Endothelial cell of umbilical vein (primary cell): ENCODE results near the gene SPPL2B.

Experiments
- CTCF ChIP-seq, 2 donors: IDR thresholded peaks; 1 replicate in 1 of 2; 2 replicates in 1 of 2; pipeline ENCODE4 v1.5.1; 2011; ENCODE audit warnings: low read length in 2 of 2, mild to moderate bottlenecking in 2 of 2, moderate library complexity in 2 of 2, control low read depth in 1 of 2, inconsistent platforms in 1 of 2, low read depth in 1 of 2; ENCODE audit not compliant: insufficient read depth in 1 of 2; ENCODE audit errors: extremely low read depth in 1 of 2
- EZH2 ChIP-seq: IDR thresholded peaks from 2 replicates; pipeline ENCODE4 v1.6.1; 2012; ENCODE audit warnings: borderline replicate concordance, low read depth, mild to moderate bottlenecking, moderate library complexity, low read length, inconsistent platforms; ENCODE audit not compliant: severe bottlenecking
- FOS ChIP-seq: IDR thresholded peaks from 2 replicates; pipeline ENCODE4 v1.6.1; 2011; ENCODE audit warnings: mild to moderate bottlenecking, low read length, moderate library complexity, borderline replicate concordance; ENCODE audit not compliant: insufficient read depth
- GATA2 ChIP-seq: IDR thresholded peaks from 2 replicates; pipeline ENCODE4 v1.7.0; 2011; ENCODE audit warnings: low read depth, mild to moderate bottlenecking, moderate library complexity, mixed read lengths, low read length; ENCODE audit not compliant: insufficient read length, insufficient read depth
- JUN ChIP-seq: IDR thresholded peaks from 2 replicates; pipeline ENCODE4 v1.6.1; 2011; ENCODE audit warnings: borderline replicate concordance, low read depth; ENCODE audit not compliant: insufficient read length, insufficient read depth
- MAX ChIP-seq: IDR thresholded peaks from 2 replicates; pipeline ENCODE4 v1.6.1; 2011; ENCODE audit not compliant: insufficient read depth, insufficient read length
- MYC ChIP-seq: IDR thresholded peaks from one replicate; pipeline ENCODE4 v1.6.1; 2011; ENCODE audit warnings: mild to moderate bottlenecking, low read depth, low read length
- POLR2A ChIP-seq: IDR thresholded peaks from 2 replicates; pipeline ENCODE4 v1.6.1; 2012; ENCODE audit warnings: low read depth, mild to moderate bottlenecking, control low read depth, low read length
- POLR2AphosphoS5 ChIP-seq: IDR thresholded peaks from 2 replicates; pipeline ENCODE4 v1.6.1; 2012; ENCODE audit warnings: low read depth, mild to moderate bottlenecking, control low read depth, low read length, moderate library complexity; ENCODE audit not compliant: insufficient read depth

- TF ChIP-seq CTCF (IDR thresholded peaks at IDR 0.05; ENCODE audit: extremely low read depth in 1 of 2, insufficient read depth in 1 of 2, low read depth in 1 of 2, low read length in 2 of 2) (no peak), MAX (no peak), POLR2A (no peak), POLR2AphosphoS5 (no peak), FOS (no peak), EZH2 (no peak), MYC (no peak), JUN (no peak), GATA2 (no peak)
These were observed 6.8 kb upstream of the SPPL2B start for GRCh38 chr19:2321565-2322283.
